ENCODE measurements around the gene NT5C2.
"Not testable (repeated sequence)": the region's sequence is repeated elsewhere in the genome, so short reads cannot be mapped to it uniquely, and the experiment has no call there.

NT5C2 gene

DNA sequence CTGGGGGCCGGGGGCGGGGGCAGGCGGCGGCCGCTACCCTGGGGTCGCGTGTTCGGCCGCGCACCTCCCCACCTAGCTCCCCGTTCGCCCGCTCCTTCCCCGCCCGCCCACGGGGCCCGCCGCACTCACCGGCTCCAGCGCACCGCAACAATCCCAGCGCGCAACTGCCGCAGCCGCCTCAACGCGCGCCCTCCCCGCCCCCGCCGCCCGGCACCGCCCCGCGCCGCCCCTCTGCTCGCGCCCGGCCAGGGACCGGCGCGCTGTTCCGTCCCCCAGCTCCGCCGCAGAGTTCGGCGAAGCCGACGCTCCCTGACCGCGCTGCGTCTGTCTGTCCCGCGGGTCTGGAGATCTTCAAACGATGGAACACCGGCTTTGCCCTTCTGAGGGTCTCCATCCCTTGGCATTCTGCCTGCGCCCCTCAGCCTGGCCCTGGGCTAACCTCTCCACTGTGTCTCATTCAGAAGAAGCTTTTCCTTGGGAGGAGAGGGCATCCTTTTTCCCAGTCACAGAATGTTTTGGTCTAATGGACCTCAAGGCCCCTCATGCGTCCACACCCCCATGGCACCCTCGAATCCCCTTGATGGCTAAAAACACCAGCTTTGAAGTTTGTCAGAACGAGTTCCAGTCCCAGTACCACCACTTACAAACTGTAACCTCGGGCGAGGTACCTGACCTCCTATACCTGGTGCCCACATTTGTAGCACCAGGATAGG lies at the start of gene NT5C2:
NT5C2 (minus strand) TSS at position 166 of the 713 bp plus-strand sequence. CDS start 18,314 bp downstream, outside the sequence.
- DNase-seq, result peak; percentile 38

DNA sequence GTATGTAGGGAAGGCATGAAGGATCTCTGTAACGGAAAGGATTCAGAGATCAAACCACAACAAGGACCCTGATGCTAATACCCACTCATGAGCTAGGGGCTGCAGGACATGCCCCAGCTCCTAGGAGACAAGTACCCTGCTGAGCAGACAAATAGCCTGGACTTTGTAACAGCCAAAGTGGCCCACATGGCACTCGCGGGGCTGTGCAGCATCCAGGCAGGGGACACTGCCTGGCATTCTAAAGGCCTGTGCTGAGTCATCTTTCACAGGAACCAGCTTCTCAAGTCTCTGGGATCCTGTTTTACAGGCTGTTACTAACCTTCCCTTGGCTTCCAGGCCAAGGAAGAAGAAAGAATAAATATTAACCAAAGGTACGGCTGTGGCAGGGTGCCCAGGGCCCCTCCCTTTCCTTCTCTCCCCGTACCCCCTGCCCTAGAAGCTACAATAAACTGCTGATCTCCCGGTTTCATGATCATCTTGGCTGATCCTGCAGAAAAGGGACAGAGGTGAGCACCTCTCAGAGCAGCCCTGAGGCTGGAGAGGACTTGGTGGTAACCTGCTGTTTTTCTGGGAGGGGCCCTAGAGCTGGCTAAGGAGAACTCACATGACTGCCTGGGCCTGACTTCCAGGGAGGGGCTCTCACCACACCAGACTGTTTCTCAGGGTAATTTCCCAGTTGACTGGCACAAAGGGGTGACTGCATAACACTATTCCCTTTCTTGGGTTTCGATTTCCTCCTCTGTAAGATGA lies 48.4 kb upstream of the NT5C2 start:
- no peak for DNase-seq

DNA sequence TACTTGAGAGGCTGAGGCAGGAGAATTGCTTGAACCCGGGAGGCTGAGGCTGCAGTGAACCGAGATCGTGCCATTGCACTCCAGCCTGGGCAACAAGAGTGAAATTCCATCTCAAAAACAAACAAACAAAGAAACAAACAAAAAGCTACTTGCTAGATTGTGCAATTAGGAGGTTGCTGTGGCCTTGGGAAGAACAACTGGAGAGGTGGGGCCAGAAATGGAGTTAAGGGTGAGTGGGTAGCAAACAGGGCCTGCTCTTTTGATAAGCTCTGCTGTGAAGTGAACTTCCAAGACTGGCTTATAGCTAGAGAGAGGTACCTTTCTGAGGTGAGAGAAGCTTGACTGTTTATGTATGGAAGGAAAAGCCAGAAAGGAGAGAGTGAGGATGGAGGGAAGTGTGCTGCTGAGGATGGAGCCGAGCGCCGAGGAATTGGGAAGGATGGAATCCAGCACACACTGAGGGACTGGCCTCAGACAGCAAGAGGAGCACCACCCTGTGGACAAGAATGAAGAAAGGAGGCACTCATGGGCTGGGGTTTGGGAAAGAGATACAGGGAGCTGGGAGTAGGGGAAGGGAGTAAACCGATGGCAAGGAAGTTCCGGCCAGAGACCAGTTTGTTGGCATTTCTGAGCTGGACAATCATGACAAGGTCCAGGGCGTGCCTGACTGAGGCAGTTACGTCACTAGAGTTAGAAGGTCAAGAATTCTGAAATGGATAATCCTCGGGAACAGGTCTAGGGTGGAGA lies 45.6 kb upstream of the NT5C2 start:
- no peak for DNase-seq

DNA sequence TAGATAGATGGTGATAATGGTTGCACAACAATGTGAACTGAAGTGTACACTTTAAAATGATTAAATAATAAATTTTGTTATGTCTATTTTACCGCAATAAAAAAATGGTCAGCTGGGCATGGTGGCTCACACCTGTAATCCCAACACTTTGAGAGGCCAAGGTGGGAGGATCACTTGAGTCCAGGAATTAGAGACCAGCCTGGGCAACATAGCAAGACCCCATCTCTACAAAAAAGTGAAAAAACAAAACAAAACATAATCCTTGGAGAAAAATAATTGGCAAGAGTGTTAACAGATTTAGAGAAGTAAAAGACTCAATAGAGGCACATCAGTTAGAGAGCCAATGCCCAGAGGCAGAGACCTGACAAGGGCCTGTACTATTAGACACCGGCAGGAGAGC lies 42.7 kb upstream of the NT5C2 start:
- no peak for DNase-seq

DNA sequence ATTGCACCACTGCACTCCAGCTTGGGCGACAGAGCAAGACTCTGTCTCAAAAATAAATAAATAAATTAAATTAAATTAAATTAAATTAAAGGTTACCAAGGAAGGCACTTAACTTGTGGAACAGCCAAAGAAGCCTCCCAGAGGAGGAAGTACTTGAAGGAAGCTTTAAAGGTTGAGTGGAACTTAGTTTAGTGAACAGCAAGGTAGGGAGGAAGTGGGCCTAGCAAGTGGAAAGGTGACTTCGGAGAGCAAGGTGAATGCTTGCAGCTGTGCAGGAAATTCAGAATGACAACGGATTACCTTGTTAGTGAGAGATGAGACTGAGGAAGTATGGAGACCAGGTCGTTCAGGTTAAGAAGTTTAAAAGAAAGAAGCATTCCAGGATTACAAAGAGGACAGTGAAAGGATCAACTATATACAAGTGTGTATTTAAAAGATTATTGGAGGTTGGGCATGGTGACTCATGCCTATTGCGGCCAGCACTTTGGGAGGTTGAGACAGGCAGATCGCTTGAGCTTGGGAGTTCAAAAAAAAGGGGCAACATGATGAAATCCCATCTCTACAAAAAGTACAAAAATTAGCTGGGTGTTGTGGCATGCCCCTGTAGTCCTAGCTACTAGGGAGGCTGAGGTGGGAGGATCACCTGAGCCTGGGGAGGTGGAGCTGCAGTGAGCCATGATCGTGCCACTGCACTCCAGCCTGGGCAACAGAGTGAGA lies 39.9 kb upstream of the NT5C2 start:
- no peak for DNase-seq

DNA sequence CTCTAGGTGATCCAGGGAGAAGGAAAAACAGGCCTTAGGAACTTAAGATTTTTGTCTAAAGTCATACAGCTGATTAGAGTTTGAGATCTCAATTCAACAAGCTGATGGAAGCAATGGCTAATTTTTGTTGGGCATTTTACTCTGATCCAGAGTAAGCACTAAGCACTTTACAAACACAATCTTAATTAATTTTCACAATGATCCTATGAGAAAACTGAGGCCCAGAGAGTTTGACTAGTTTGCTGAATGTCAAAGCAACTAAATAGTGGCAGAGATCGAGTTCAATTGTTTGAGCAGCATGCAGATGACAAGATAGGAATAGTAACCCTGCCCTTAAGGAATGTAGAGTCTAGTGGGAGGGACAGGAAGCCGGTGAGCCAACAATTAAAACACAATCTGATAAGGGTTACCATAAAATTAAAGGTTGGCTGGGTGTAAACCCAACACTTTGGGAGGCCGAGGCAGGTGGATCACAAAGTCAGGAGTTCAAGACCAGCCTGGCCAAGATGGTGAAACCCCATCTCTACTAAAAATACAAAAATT lies 39.1 kb upstream of the NT5C2 start:
- DNase-seq, result no peak

DNA sequence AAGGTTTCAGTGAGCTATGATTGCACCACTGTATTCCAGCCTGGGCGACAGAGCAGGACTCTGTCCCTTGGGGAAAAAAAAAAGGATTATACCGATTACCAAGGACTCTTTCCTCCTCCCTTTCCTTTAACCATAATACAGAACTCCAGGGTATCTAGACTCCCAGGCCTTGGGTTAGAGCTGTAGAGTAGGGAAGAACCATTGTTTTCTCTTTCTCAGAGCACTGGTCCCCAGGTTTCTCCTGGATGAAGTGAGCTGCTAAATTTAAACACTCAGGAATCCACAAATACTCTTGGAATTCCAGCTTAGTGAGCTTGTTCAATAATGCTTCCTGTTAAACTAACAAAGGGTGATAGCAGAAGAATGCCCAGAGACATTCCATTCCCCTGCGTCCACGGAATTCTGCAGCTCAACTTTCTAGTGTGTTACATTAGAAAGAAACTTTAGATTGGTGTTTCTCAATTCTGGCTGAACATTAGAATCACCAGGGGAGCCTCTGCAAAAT lies 38.0 kb upstream of the NT5C2 start:
- DNase-seq, result no peak

DNA sequence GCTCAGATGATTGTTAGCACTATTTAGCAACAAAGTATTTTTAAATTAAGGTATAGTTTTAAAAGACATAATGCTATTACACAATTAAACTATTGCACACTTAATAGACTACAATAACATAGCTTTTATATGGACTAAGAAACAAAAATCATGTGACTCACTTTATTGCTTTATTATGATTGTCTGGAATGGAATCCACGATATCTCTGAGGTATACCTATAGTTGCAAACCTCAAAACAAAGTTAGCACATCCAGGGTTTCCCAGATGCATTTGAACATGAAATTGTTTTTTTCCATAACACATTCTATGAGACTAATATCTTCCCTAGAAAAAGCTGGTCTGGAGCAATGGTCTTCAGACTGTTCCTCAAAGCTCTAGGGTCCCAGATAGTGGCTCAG lies 34.3 kb upstream of the NT5C2 start:
- DNase-seq, result no peak

DNA sequence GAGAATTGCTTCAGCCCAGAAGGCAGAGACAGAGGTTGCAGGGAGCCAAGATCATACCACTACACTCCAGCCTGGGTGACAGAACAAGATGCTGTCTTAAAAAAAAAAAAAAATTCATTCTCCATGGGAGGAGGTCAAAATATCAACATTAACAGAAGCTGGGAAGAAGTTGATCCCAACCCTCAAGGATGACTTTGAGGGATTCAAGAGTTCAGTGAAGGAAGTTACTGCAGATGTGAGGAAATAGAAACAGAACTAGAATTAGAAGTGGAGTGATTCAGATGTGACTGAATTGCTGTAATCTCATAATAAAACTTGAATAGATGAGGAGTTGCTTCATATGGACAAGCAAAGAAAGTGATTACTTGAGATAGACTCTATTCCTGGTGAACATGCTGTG lies 32.9 kb upstream of the NT5C2 start:
- DNase-seq, result no peak

DNA sequence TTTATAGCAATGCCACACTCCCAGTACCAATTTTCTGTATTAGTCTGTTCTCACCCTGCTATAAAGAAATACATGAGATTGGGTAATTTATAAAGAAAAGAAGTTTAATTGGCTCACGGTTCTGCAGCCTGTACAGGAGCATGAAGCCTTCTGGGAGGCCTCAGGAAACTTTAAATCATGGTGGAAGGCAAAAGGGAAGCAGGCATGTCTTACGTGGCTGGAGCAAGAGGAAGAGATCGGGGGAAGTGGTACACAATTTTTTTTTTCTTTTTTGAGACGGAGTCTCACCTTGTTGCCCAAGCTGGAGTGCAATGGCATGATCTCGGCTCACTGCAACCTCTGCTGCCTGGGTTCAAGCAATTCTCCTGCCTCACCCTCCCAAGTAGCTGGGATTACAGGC lies 31.6 kb upstream of the NT5C2 start:
- DNase-seq, result not testable (repeated sequence)

DNA sequence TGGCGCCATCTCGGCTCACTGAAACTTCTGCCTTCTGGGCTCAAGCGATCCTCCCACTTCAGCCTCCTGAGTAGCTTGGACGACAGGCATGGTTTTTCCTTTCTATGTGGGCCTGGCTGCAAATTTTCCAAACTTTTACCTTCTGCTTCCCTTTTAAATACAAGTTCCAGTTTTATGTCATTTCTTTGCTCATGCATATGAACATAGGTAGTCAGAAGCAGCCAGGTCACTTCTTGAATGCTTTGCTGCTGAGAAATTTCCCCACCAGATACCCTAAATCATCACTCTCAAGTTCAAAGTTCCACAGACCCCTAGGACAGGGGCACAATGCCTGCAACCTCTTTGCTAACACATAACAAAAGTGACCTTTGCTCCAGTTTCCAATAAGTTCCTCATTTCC lies 31.1 kb upstream of the NT5C2 start:
- no peak for DNase-seq

DNA sequence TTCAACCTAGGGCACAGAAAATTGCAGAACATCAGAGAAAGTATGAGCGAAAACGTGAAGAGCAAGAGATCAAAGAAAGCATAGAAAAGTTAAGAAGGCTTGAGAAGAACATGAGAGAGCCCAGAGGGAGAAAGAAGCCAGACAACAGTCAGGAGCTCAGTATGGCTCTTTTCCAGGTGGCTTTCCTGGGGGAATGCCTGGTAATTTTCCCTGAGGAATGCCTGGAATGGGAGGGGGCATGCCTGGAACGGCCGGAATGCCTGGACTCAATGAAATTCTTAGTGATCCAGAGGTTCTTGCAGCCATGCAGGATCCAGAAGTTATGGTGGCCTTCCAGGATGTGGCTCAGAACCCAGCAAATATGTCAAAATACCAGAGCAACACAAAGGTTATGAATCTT lies 23.3 kb upstream of the NT5C2 start:
- not testable (repeated sequence) for DNase-seq

DNA sequence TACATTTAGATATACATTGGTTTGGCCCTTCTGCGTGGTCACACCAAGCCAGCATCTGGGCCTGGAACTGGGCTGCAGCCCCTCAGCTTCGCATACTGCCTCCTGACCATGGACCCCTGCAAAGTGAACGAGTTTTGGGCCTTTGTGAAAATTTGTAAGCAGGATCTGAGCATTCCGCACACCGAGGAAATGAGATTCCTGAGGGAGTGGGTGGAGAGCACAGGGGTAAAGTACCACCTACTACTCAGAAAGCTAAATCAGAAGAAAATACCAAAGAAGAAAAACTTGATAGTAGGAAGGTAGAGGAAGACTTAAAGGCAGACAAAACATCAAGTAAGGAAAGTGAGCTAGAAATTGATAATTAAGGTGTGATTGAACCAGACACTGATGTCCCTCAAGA lies 22.5 kb upstream of the NT5C2 start:
- DNase-seq, result no peak

DNA sequence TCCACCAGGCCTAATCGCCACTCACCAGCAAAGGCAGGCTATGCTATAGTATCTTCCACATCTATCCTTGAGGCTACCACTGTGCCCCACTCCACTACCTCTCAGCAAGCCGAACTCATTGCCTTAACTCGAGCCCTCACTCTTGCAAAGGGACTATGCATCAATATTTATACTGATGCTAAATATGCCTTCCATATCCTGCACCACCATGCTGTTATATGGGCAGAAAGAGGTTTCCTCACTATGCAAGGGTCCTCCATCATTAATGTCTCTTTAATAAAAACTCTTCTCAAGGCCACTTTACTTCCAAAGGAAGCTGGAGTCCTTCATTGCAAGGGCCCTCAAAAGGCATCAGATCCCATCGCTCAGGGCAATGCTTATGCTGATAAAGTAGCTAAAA lies 17.2 kb upstream of the NT5C2 start:
- not testable (repeated sequence) for DNase-seq

DNA sequence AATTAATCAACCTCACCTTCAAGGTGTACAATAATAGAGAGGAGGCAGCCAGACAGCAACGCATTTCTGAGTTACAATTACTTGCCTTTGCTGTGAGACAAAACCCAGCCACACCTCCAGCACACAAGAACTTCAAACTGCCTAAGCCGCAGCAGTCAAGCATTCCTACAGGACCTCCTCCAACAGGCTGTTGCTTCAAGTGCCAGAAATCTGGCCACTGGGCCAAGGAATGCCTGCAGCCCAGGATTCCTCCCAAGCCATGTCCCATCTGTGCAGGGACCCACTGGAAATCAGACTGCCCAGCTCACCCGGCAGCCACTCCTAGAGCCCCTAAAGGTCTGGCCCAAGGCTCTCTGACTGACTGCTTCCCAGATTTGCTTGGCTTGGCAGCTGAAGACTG lies 14.6 kb upstream of the NT5C2 start:
- DNase-seq, result not testable (repeated sequence)

DNA sequence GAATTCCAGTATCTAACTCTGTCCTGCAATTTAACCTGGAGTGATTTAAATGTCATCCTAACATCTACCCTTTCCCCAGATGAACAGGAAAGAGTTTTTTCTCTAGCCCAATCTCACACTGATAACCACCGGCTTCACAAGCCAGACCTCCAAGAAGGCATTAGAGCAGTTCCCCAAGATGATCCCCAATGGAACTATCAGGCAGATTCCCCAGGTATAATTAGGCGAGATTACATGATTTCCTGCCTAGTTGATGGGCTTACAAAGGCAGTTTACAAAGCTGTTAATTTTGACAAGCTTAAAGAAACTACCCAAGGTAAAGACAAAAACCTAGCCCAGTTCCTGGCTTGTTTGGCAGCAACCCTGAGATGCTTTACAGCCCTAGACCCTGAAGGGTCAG lies 14.1 kb upstream of the NT5C2 start:
- DNase-seq, result no peak

DNA sequence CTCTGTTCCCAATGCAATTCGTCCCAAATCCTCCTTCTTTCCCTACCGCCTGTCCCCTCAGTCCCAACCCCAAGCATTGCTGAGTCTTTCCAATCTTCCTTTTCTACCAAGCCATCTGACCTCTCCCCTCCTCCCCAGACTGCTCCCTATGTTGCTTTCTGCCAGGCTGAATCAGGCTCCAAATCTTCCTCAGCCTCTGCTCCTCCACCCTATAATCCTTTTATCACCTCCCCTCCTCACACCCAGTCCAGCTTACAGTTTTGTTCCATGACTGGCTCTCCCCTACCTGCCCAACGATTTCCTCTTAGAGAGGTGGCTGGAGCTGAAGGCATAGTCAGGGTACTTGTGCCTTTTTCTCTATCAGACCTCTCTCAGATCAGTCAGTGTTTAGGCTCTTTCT lies 13.6 kb upstream of the NT5C2 start:
- not testable (repeated sequence) for DNase-seq

DNA sequence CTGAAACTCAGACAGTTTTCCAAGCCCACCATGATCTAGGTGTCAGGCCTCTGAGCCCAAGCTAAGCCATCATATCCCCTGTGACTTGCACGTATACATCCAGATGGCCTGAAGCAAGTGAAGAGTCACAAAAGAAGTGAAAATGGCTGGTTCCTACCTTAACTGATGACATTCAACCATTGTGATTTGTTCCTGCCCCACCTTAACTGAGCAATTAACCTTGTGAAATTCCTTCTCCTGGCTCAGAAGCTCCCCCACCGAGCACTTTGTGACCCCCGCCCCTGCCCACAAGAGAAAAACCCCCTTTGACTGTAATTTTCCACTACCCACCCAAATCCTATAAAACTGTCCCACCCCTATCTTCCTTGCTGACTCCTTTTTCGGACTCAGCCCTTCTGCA lies 12.3 kb upstream of the NT5C2 start:
- DNase-seq, result not testable (repeated sequence)

DNA sequence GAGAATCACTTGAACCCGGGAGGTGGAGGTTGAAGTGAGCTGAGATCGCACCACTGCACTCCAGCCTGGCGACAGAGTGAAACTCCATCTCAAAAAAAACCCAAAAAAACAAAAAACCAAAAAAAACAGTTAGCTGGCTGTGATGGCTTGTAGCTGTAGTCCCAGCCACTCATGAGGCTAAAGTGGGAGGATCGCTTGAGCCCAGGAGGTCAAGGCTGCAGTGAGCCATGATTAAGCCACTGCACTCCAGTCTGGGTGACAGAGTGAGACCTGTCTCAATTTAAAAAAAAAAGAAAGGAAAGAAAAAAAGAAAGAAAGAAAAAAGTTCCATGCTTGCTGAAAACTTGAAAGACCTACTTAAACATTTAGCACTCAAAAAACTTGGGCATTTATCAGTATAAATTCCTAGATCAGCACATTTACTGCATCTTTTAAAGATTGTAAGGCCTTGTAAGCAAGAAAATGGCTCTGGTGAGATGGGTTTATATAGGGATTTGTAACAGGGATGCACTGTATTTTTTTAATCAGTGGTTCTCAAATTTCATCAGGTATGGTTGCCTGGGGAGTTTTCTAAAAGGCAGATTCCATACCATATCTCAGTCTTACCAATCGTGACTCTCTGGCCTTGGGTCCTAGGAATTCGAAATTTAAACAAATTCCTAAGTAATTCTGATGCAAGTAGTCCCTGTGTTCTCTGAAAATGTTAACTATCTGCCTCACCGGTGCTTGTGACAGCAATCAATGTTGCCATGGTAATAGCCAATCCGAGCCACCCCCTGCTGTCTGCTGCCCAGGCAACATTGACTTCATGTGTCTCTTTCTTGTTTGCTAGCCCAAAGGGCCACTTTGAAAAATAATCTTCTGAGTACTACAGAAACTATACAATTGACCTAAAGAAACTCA lies 11.5 kb upstream of the NT5C2 start:
- DNase-seq, result no peak

DNA sequence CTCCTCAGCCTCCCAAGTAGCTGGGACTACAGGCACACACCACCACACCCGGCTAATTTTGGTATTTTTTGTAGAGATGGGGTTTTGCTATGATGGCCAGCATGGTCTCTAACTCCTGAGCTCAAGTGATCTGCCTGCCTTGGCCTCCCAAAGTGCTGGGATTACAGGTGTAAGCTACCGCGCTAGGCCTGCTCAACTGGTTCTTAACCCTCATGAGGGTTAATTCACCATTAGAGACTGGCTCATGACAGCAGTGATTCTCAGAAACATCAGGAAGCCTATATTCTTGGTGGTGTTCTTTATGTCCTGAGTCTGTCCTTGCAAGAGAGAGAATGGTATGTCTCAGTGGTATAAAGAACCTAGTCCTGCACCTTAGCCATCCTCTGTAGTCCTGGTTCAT lies 10.4 kb upstream of the NT5C2 start:
- DNase-seq, result no peak

DNA sequence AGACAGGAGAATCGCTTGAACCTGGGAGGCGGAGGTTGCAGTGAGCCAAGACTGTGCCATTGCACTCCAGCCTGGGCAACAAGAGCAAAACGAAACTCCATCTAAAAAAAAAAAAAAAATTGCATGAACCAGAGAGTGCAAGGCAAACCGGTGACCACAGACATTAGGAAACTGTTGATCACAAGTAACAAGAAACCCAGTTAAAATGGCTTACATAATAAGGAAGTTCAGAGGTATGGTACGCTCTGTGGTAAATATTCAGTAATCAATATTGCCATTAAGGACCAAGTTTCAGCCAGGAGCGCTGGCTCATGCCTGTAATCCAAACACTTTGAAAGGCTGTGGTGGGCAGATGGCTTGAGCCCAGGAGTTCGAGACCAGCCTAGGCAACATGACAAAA lies 9.2 kb upstream of the NT5C2 start:
- no peak for DNase-seq

DNA sequence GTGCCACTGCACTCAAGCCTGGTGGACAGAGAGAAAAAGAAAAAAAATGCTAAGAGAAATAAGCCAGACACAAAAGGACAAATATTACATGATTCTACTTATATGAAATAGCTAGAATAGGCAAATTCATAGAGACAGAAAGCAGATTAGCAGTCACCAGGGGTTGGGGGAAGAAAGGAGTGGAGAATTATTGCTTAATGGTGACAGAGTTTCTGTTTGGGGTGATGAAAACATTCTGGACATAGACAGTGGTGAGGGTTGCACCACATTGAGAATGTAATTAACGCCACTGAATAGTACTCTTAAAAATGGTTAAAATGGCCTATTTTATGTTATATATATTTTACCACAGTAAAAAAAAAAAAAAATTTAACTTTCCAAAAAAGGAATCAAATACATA lies 6.4 kb upstream of the NT5C2 start:
- DNase-seq, result no peak

Measured in NCI-H1092 treated with DMSO at 0.1 percent for 48 hours (cell line).